ENCODE data around the gene IL6. TPM values are rescaled to one million over a fixed set of nuclear protein-coding genes. Genes with fewer than 3 reads are reported as not detected.

The IL6 gene
- total RNA-seq, 2 donors from 2014 or later, result 0.64 to 0.88 TPM

DNA sequence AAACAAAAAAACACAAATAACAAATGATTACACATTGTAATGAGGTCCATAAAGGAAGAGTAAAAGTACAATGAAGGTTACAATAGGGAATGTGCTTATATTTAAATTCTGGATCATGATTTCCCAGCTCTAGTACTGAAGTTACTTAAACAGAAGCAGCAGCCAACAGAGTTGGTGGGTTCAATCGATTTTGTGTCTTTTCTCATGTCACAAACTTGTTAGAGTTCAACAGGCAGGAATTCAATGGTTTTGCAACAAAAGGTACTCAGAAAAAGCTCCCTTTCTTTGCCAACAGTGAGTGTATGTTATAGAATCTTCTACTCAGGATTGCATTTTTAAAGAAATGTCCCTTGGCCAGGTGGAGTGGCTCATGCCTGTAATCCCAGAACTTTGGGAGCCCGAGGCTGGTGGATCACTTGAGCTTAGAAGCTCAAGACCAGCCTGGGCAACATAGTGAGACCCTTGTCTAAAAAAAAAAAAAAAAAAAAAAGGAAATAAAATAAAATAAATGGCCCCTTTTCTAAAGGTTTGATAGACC lies 29.6 kb upstream of the IL6 start:
- TF ChIP-seq, protein P1, sequence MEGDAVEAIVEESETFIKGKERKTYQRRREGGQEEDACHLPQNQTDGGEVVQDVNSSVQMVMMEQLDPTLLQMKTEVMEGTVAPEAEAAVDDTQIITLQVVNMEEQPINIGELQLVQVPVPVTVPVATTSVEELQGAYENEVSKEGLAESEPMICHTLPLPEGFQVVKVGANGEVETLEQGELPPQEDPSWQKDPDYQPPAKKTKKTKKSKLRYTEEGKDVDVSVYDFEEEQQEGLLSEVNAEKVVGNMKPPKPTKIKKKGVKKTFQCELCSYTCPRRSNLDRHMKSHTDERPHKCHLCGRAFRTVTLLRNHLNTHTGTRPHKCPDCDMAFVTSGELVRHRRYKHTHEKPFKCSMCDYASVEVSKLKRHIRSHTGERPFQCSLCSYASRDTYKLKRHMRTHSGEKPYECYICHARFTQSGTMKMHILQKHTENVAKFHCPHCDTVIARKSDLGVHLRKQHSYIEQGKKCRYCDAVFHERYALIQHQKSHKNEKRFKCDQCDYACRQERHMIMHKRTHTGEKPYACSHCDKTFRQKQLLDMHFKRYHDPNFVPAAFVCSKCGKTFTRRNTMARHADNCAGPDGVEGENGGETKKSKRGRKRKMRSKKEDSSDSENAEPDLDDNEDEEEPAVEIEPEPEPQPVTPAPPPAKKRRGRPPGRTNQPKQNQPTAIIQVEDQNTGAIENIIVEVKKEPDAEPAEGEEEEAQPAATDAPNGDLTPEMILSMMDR (conservative IDR thresholded peaks at IDR 0.05), result no peak
- Histone ChIP-seq H3K27ac (ENCODE audit: low read depth, low read length) (no peak overlapping the region), H3K9me3 (ENCODE audit: control insufficient read depth, low read length) (no peaks in the 10 kb centered on the region), H3K27me3 (ENCODE audit: control insufficient read depth, insufficient read depth, low read length, poor library complexity, severe bottlenecking) (no peaks in the 10 kb centered on the region), H3K4me3 (ENCODE audit: low read length) (no peak overlapping the region), H3K4me1 (ENCODE audit: control insufficient read depth, insufficient read depth, low read length) (peaks cover 3% of the 10 kb centered on the region), H3K36me3 (ENCODE audit: control insufficient read depth, insufficient read depth, low read length) (peaks cover 52% of the 10 kb centered on the region), H3K9ac (ENCODE audit: extremely low read depth, low read length, poor library complexity, severe bottlenecking) (no peak overlapping the region)
- no peak overlapping the region for H3K4me3 Mint-ChIP-seq
- H3K36me3 Mint-ChIP-seq (ENCODE audit: low read depth), result peaks cover 68% of the 10 kb centered on the region
- H3K4me1 Mint-ChIP-seq, result peaks cover 45% of the 10 kb centered on the region
- H3K9me3 Mint-ChIP-seq, result no peaks in the 10 kb centered on the region
- no peak for DNase-seq
- H3K27me3 Mint-ChIP-seq (ENCODE audit: insufficient read depth), result no peaks in the 10 kb centered on the region
- 86 to 90% methylated on average over 1 to 2 of the region's 2 CpGs for WGBS, 2 experiments (ENCODE audit: insufficient coverage in 1 of 2, insufficient read length in 1 of 2)
- H3K27ac Mint-ChIP-seq, result peak overlapping the region; percentile 26

DNA sequence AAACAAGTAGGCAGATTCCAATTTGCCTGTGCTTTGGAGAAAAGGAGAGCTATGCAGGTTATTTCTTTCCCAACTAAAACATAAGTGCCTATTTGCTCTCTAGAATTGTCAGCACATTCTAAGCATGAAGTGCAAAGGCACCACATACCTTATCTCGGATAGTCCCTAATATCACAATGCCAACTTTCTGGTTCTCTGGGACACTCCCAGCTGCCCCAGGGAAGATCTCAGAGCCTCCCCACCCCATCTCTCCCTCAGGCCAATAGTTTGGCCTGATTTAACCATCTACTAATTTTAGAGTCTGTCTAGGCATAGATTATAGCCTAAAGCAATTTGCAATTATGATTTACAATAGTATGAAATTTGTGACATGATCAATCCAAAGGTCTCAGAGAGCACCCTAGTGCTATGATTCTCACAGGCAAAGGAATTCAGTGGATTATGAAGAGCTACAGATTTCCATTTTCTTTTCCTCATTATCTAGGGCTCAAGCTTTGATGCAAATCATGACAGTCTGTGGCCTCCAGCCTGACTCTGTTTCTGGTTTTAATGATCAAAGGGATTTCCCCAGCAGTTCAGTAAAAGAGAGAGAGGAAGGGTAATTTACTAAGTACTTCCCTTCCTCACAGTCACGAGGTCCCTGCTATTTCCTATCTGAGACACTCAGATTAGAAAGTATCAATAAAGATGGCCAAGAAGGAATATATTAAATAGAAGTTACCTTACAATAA lies 29.0 kb upstream of the IL6 start:
- H3K36me3 Mint-ChIP-seq (ENCODE audit: low read depth), result peaks cover 69% of the 10 kb centered on the region
- Histone ChIP-seq H3K4me3 (ENCODE audit: low read length) (no peak overlapping the region), H3K27ac (ENCODE audit: low read depth, low read length) (no peak overlapping the region), H3K4me1 (ENCODE audit: control insufficient read depth, insufficient read depth, low read length) (peaks cover 3% of the 10 kb centered on the region), H3K9ac (ENCODE audit: extremely low read depth, low read length, poor library complexity, severe bottlenecking) (no peak overlapping the region), H3K36me3 (ENCODE audit: control insufficient read depth, insufficient read depth, low read length) (peaks cover 52% of the 10 kb centered on the region), H3K9me3 (ENCODE audit: control insufficient read depth, low read length) (no peaks in the 10 kb centered on the region), H3K27me3 (ENCODE audit: control insufficient read depth, insufficient read depth, low read length, poor library complexity, severe bottlenecking) (no peaks in the 10 kb centered on the region)
- no peaks in the 10 kb centered on the region for H3K27me3 Mint-ChIP-seq (ENCODE audit: insufficient read depth)
- TF ChIP-seq, protein P1 (conservative IDR thresholded peaks at IDR 0.05), result no peak
- peak overlapping the region; percentile 13 for H3K27ac Mint-ChIP-seq
- H3K9me3 Mint-ChIP-seq, result no peaks in the 10 kb centered on the region
- H3K4me3 Mint-ChIP-seq, result no peak overlapping the region
- H3K4me1 Mint-ChIP-seq, result peaks cover 52% of the 10 kb centered on the region
- DNase-seq, result no peak
- WGBS, 2 experiments (ENCODE audit: insufficient coverage in 1 of 2, insufficient read length in 1 of 2), result 80 to 90% methylated on average over 1 of the region's 2 CpGs

DNA sequence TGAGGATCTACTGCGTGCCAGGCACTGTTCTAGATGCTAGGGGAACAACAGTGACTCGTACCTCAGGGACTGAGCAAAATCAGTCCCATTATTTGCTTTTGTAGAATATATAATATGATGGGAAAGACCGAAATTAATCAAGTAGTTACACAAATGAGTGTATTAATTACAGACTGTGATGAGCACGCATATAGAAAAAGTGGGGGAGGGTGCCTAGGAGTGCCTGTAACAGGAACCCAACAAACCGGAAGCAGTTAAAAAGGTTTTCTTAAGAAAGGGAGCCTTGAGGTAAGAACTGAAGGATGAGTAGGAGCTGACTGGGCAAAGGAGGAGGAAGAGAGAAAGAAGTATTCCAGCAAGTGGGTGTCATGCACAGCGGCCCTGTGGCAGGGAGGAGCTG lies 28.2 kb upstream of the IL6 start:
- Histone ChIP-seq H3K4me3 (ENCODE audit: low read length) (no peak overlapping the region), H3K9ac (ENCODE audit: extremely low read depth, low read length, poor library complexity, severe bottlenecking) (no peak overlapping the region), H3K36me3 (ENCODE audit: control insufficient read depth, insufficient read depth, low read length) (peaks cover 52% of the 10 kb centered on the region), H3K27me3 (ENCODE audit: control insufficient read depth, insufficient read depth, low read length, poor library complexity, severe bottlenecking) (no peaks in the 10 kb centered on the region), H3K27ac (ENCODE audit: low read depth, low read length) (no peak overlapping the region), H3K4me1 (ENCODE audit: control insufficient read depth, insufficient read depth, low read length) (peaks cover 3% of the 10 kb centered on the region), H3K9me3 (ENCODE audit: control insufficient read depth, low read length) (no peaks in the 10 kb centered on the region)
- Mint-ChIP-seq H3K36me3 (ENCODE audit: low read depth) (peaks cover 62% of the 10 kb centered on the region), H3K4me3 (no peak overlapping the region), H3K27ac (no peak overlapping the region), H3K27me3 (ENCODE audit: insufficient read depth) (no peaks in the 10 kb centered on the region), H3K4me1 (peaks cover 53% of the 10 kb centered on the region), H3K9me3 (no peaks in the 10 kb centered on the region)
- TF ChIP-seq, protein P1 (conservative IDR thresholded peaks at IDR 0.05), result no peak
- no peak for DNase-seq
- 95 to 97% methylated on average over 4 to 5 of the region's 6 CpGs for WGBS, 2 experiments (ENCODE audit: insufficient coverage in 1 of 2, insufficient read length in 1 of 2)

All from endodermal cell (in vitro differentiated cells).